Measurements from ENCODE around the gene CTSA. TPM values are rescaled to one million over a fixed set of nuclear protein-coding genes. Genes with fewer than 3 reads are reported as not detected.
"Not testable (repeated sequence)": the region's sequence is repeated elsewhere in the genome, so short reads cannot be mapped to it uniquely, and the experiment has no call there.

The CTSA gene
- total RNA-seq, 1 donor from 2014 or later = 42.7 TPM

GRCh38 chr20:45896641-45897161 is 5.6 kb downstream of the CTSA start:
- TF ChIP-seq, protein P1, sequence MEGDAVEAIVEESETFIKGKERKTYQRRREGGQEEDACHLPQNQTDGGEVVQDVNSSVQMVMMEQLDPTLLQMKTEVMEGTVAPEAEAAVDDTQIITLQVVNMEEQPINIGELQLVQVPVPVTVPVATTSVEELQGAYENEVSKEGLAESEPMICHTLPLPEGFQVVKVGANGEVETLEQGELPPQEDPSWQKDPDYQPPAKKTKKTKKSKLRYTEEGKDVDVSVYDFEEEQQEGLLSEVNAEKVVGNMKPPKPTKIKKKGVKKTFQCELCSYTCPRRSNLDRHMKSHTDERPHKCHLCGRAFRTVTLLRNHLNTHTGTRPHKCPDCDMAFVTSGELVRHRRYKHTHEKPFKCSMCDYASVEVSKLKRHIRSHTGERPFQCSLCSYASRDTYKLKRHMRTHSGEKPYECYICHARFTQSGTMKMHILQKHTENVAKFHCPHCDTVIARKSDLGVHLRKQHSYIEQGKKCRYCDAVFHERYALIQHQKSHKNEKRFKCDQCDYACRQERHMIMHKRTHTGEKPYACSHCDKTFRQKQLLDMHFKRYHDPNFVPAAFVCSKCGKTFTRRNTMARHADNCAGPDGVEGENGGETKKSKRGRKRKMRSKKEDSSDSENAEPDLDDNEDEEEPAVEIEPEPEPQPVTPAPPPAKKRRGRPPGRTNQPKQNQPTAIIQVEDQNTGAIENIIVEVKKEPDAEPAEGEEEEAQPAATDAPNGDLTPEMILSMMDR (conservative IDR thresholded peaks at IDR 0.05; ENCODE audit: low read depth, low read length) = no peak
- no peak overlapping the region for H3K4me3 ChIP-seq (ENCODE audit: low read depth, low read length)
- no peak for DNase-seq (ENCODE audit: low read depth)

DNA sequence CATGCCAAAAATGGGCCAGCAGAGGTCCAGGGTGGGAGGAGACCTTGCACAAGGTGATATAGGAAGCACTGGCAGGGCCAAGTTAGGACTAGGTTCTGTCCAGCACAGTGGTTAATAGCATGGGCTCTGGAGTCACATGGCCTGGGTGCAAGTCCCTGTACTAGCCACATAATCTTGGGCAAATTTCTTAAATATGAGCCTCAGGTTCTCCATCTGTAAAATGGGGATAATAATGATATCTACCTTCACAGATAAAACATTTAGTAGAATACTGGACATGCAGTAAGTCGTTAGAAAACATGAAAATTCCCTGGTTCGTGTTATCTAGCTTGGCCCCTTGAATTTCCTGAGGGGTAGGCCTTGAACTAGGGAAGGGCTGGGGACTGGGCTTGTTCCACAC is 6.2 kb downstream of the CTSA start:
- TF ChIP-seq, protein P1 (conservative IDR thresholded peaks at IDR 0.05; ENCODE audit: low read depth, low read length) = no peak
- no peak overlapping the region for H3K4me3 ChIP-seq (ENCODE audit: low read depth, low read length)
- no peak for DNase-seq (ENCODE audit: low read depth)

DNA sequence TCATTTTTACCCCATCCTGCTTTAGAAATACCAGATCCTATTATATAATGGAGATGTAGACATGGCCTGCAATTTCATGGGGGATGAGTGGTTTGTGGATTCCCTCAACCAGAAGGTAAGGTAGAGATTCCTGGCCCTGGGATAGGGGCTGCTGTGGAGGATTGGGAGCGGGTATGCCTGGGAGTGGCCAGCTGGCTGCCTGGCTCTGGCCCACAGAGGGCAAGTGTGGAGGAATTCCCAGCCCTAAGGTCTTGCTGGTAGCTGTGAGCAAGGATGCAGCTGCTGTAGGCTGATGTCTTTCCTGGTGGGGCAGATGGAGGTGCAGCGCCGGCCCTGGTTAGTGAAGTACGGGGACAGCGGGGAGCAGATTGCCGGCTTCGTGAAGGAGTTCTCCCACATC is 6.6 kb downstream of the CTSA start:
- no peak overlapping the region for H3K4me3 ChIP-seq (ENCODE audit: low read depth, low read length)
- no peak for DNase-seq (ENCODE audit: low read depth)
- TF ChIP-seq, protein P1 (conservative IDR thresholded peaks at IDR 0.05; ENCODE audit: low read depth, low read length) = no peak

- TF ChIP-seq, protein P1 (conservative IDR thresholded peaks at IDR 0.05; ENCODE audit: low read depth, low read length) = no peak
- H3K4me3 ChIP-seq (ENCODE audit: low read depth, low read length) = no peak overlapping the region
- no peak for DNase-seq (ENCODE audit: low read depth)
Observed at GRCh38 chr20:45898285-45898684, 7.2 kb downstream of the CTSA start.

DNA sequence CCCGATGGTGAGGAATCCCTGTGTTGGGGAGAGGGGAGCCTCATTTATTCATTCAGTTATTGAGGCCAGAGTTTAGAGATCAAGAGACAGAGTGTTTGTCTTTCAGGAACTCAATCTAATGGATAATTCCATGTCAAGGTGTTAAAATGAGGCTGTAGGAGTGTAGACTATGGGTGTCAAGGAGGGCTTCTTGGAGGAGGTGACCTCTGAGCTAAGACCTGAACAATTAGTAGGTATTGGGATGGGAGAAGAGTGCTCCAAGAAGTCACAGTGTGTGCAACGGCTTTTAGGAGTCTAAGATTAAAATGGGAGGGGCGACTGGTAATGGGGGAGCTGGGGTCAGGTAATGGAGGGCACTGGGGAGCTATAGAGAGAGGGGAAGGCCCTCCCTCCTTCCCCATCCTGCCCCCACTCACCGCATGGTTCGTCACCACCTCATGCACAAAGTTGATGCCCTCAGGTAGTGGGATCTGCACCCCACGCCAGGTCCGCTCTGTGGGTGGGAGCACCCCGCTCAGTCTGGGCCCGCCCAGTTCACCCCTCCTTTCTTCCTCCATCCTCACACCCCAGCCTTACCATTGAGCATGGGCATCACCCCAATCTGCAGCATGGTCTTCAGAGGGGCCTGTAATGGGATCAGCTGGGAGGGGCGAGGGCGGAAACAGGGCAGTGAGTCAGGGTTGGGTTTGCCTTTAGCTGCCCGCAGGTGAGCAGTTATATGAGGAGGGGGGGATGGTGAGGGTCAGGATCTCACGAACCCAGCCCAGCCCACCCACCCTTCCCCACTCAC is 8.1 kb downstream of the CTSA start:
- no peak overlapping the region for H3K4me3 ChIP-seq (ENCODE audit: low read depth, low read length)
- TF ChIP-seq, protein P1 (conservative IDR thresholded peaks at IDR 0.05; ENCODE audit: low read depth, low read length) = no peak
- no peak for DNase-seq (ENCODE audit: low read depth)

DNA sequence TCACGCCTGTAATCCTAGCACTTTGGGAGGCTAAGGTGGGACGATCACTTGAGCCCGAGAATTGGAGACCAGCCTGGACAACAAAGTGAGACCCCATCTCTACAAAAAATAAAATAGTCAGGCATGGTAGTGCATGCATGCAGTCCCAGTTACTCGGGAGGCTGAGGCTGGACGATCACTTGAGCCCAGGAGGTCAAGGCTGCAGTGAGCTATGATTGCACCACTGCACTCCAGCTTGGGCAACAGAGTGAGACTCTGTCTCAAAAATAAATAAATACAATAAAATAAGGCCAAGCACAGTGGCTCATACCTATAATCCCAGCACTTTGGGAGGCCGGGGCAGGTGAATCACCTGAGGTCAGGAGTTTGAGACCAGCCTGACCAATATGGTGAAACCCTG is 10.2 kb downstream of the CTSA start:
- DNase-seq (ENCODE audit: low read depth); H3K4me3 ChIP-seq (ENCODE audit: low read depth, low read length): not testable (repeated sequence)

GRCh38 chr20:45902199-45902701 is 11.1 kb downstream of the CTSA start:
- H3K4me3 ChIP-seq (ENCODE audit: low read depth, low read length) = no peak overlapping the region
- TF ChIP-seq, protein P1 (conservative IDR thresholded peaks at IDR 0.05; ENCODE audit: low read depth, low read length) = no peak
- no peak for DNase-seq (ENCODE audit: low read depth)
